ENCODE measurements around the gene GTF2A1.
"Not testable (repeated sequence)": the region's sequence is repeated elsewhere in the genome, so short reads cannot be mapped to it uniquely, and the experiment has no call there.

GTF2A1 gene

GRCh38 chr14:81246461-81247270, 25.9 kb upstream of the GTF2A1 start:
- Mint-ChIP-seq H3K4me1 (ENCODE audit: low read depth in 2 of 2) (no peaks in the 10 kb centered on the region), H3K27me3 (peaks cover 10 to 16% of the 10 kb centered on the region in 2 donors), H3K9me3 (peaks cover 0 to 7% of the 10 kb centered on the region in 2 donors), H3K36me3 (ENCODE audit: insufficient read depth) (peaks cover 3% of the 10 kb centered on the region), H3K4me3 (no peak overlapping the region), H3K27ac (no peak overlapping the region)
- ATAC-seq (replicated peaks), result no peak
- DNase-seq, result no peak

- DNase-seq (no peak), ATAC-seq (replicated peaks) (no peak)
- Mint-ChIP-seq H3K9me3 (peaks cover 0 to 7% of the 10 kb centered on the region in 2 donors), H3K36me3 (ENCODE audit: insufficient read depth) (peaks cover 3% of the 10 kb centered on the region), H3K4me3 (no peak overlapping the region), H3K4me1 (ENCODE audit: low read depth in 2 of 2) (no peaks in the 10 kb centered on the region), H3K27me3 (peaks cover 10 to 11% of the 10 kb centered on the region in 2 donors), H3K27ac (no peak overlapping the region)
Measured at GRCh38 chr14:81245771-81246170, 25.0 kb upstream of the GTF2A1 start.

- H3K4me1 Mint-ChIP-seq (ENCODE audit: low read depth in 2 of 2); H3K9me3 Mint-ChIP-seq; DNase-seq; ATAC-seq (replicated peaks); H3K36me3 Mint-ChIP-seq (ENCODE audit: insufficient read depth); H3K4me3 Mint-ChIP-seq; H3K27ac Mint-ChIP-seq: not testable (repeated sequence)
- peaks cover 10 to 11% of the 10 kb centered on the region in 2 donors for H3K27me3 Mint-ChIP-seq
Measured at GRCh38 chr14:81244431-81244830, 23.7 kb upstream of the GTF2A1 start.

- Mint-ChIP-seq H3K4me3 (no peak overlapping the region), H3K27ac (no peak overlapping the region), H3K4me1 (ENCODE audit: low read depth in 2 of 2) (no peaks in the 10 kb centered on the region), H3K36me3 (ENCODE audit: insufficient read depth) (peaks cover 3% of the 10 kb centered on the region), H3K9me3 (peaks cover 0 to 7% of the 10 kb centered on the region in 2 donors), H3K27me3 (peaks cover 10 to 11% of the 10 kb centered on the region in 2 donors)
- ATAC-seq (replicated peaks) (no peak), DNase-seq (no peak)
Measured at GRCh38 chr14:81243499-81243898, 22.7 kb upstream of the GTF2A1 start.

- not testable (repeated sequence) for H3K9me3 Mint-ChIP-seq; H3K27ac Mint-ChIP-seq; ATAC-seq (replicated peaks); H3K36me3 Mint-ChIP-seq (ENCODE audit: insufficient read depth); DNase-seq; H3K27me3 Mint-ChIP-seq; H3K4me3 Mint-ChIP-seq; H3K4me1 Mint-ChIP-seq (ENCODE audit: low read depth in 2 of 2)
Measured at GRCh38 chr14:81236849-81237248, 16.1 kb upstream of the GTF2A1 start.

GRCh38 chr14:81236138-81236537, 15.4 kb upstream of the GTF2A1 start:
- Mint-ChIP-seq H3K36me3 (ENCODE audit: insufficient read depth) (peaks cover 2% of the 10 kb centered on the region), H3K27me3 (no peaks in the 10 kb centered on the region), H3K27ac (no peak overlapping the region), H3K4me3 (no peak overlapping the region), H3K9me3 (no peaks in the 10 kb centered on the region), H3K4me1 (ENCODE audit: low read depth in 2 of 2) (no peaks in the 10 kb centered on the region)
- ATAC-seq (replicated peaks) (no peak), DNase-seq (no peak)

- no peak for DNase-seq
- H3K27ac Mint-ChIP-seq, result no peak overlapping the region
- H3K4me1 Mint-ChIP-seq (ENCODE audit: low read depth in 2 of 2), result peaks cover 0 to 1% of the 10 kb centered on the region in 2 donors
- peaks cover 2% of the 10 kb centered on the region for H3K36me3 Mint-ChIP-seq (ENCODE audit: insufficient read depth)
- no peaks in the 10 kb centered on the region for H3K27me3 Mint-ChIP-seq
- ATAC-seq (replicated peaks), result no peak
- no peak overlapping the region for H3K4me3 Mint-ChIP-seq
- no peaks in the 10 kb centered on the region for H3K9me3 Mint-ChIP-seq
Measured at GRCh38 chr14:81235096-81235495, 14.3 kb upstream of the GTF2A1 start.

- H3K4me3 Mint-ChIP-seq, result no peak overlapping the region
- peaks cover 2% of the 10 kb centered on the region for H3K36me3 Mint-ChIP-seq (ENCODE audit: insufficient read depth)
Measured at GRCh38 chr14:81234278-81234677, 13.5 kb upstream of the GTF2A1 start.

GRCh38 chr14:81233615-81234014, 12.9 kb upstream of the GTF2A1 start:
- Mint-ChIP-seq H3K4me3 (no peak overlapping the region), H3K27me3 (no peaks in the 10 kb centered on the region), H3K4me1 (ENCODE audit: low read depth in 2 of 2) (peaks cover 0 to 1% of the 10 kb centered on the region in 2 donors), H3K27ac (no peak overlapping the region), H3K9me3 (no peaks in the 10 kb centered on the region), H3K36me3 (ENCODE audit: insufficient read depth) (peaks cover 2% of the 10 kb centered on the region)
- DNase-seq (no peak), ATAC-seq (replicated peaks) (no peak)

More at GRCh38 chr14:81234278-81234677, 13.5 kb upstream of the GTF2A1 start:
- Mint-ChIP-seq H3K27me3 (no peaks in the 10 kb centered on the region), H3K9me3 (no peaks in the 10 kb centered on the region), H3K4me1 (ENCODE audit: low read depth in 2 of 2) (peaks cover 0 to 1% of the 10 kb centered on the region in 2 donors), H3K27ac (no peak overlapping the region)
- DNase-seq (no peak), ATAC-seq (replicated peaks) (no peak)

- no peaks in the 10 kb centered on the region for H3K36me3 Mint-ChIP-seq (ENCODE audit: insufficient read depth)
- no peak overlapping the region for H3K4me3 Mint-ChIP-seq
- no peak overlapping the region for H3K27ac Mint-ChIP-seq
- H3K4me1 Mint-ChIP-seq (ENCODE audit: low read depth in 2 of 2), result peaks cover 0 to 1% of the 10 kb centered on the region in 2 donors
- H3K9me3 Mint-ChIP-seq, result no peaks in the 10 kb centered on the region
- H3K27me3 Mint-ChIP-seq, result no peaks in the 10 kb centered on the region
- DNase-seq (no peak), ATAC-seq (replicated peaks) (no peak)
Measured at GRCh38 chr14:81231540-81231939, 10.8 kb upstream of the GTF2A1 start.

GRCh38 chr14:81224222-81224621, 3.5 kb upstream of the GTF2A1 start:
- no peak overlapping the region for H3K4me3 Mint-ChIP-seq
- H3K36me3 Mint-ChIP-seq (ENCODE audit: insufficient read depth), result peaks cover 22% of the 10 kb centered on the region

GRCh38 chr14:81223788-81224187, 3.0 kb upstream of the GTF2A1 start:
- not testable (repeated sequence) for ATAC-seq (replicated peaks); H3K4me1 Mint-ChIP-seq (ENCODE audit: low read depth in 2 of 2); H3K27me3 Mint-ChIP-seq; H3K27ac Mint-ChIP-seq; H3K4me3 Mint-ChIP-seq; H3K9me3 Mint-ChIP-seq; DNase-seq
- peaks cover 26% of the 10 kb centered on the region for H3K36me3 Mint-ChIP-seq (ENCODE audit: insufficient read depth)

More at GRCh38 chr14:81224222-81224621, 3.5 kb upstream of the GTF2A1 start:
- DNase-seq (no peak), ATAC-seq (replicated peaks) (no peak)
- no peaks in the 10 kb centered on the region for H3K27me3 Mint-ChIP-seq
- H3K9me3 Mint-ChIP-seq, result peaks cover 0 to 2% of the 10 kb centered on the region in 2 donors
- H3K27ac Mint-ChIP-seq, result no peak overlapping the region
- H3K4me1 Mint-ChIP-seq (ENCODE audit: low read depth in 2 of 2), result peaks cover 3 to 4% of the 10 kb centered on the region in 2 donors

- Mint-ChIP-seq H3K4me3 (no peak overlapping the region), H3K4me1 (ENCODE audit: low read depth in 2 of 2) (peaks cover 6 to 11% of the 10 kb centered on the region in 2 donors), H3K27ac (no peak overlapping the region), H3K36me3 (ENCODE audit: insufficient read depth) (peaks cover 32% of the 10 kb centered on the region), H3K27me3 (no peaks in the 10 kb centered on the region), H3K9me3 (peaks cover 0 to 2% of the 10 kb centered on the region in 2 donors)
- ATAC-seq (replicated peaks), result no peak
- no peak for DNase-seq
Measured at GRCh38 chr14:81222691-81223090, 1.9 kb upstream of the GTF2A1 start.

GRCh38 chr14:81222126-81222525, 1.4 kb upstream of the GTF2A1 start:
- Mint-ChIP-seq H3K4me3 (peak overlapping the region; percentile 99), H3K27ac (peak overlapping the region in 1 of 2 donors; percentile 100), H3K4me1 (ENCODE audit: low read depth in 2 of 2) (peaks cover 11 to 16% of the 10 kb centered on the region in 2 donors), H3K36me3 (ENCODE audit: insufficient read depth) (peaks cover 36% of the 10 kb centered on the region), H3K9me3 (peaks cover 0 to 2% of the 10 kb centered on the region in 2 donors), H3K27me3 (no peaks in the 10 kb centered on the region)
- DNase-seq (no peak), ATAC-seq (replicated peaks) (no peak)
